SK-N-SH (cell line): Measurements from ENCODE around the gene HUWE1. TPM values are rescaled to one million over a fixed set of nuclear protein-coding genes. Genes with fewer than 3 reads are reported as not detected.
"Not testable (repeated sequence)": the region's sequence is repeated elsewhere in the genome, so short reads cannot be mapped to it uniquely, and the experiment has no call there.

ENCODE experiments used
- CTCF ChIA-PET: fragments of 300-600, 350-600 bp; formaldehyde crosslinking; extraction: SDS; loops from one replicate; lab custom pipeline; 2021; lab: Yijun Ruan, JAX
- POLR2A ChIA-PET: fragments of 350-600 bp; sonication (Branson Sonifier 250); formaldehyde crosslinking; extraction: SDS; loops from one replicate; lab custom pipeline; 2020; ENCODE audit warnings: antibody characterized with exemption, inconsistent platforms; lab: Yijun Ruan, JAX
- DNase-seq: peaks from one replicate; pipeline ENCODE4 v3.0.0; 2012
- H2AFZ ChIP-seq: fragments of 200-600 bp; sonication (generic); 2 replicates; pipeline ENCODE4 v1.8.1; 2016; ENCODE audit warnings: antibody characterized with exemption, mild to moderate bottlenecking, low read depth
- H3F3A ChIP-seq: fragments of 200-600 bp; sonication (generic); replicated peaks from 2 replicates; pipeline ENCODE3; 2016; ENCODE audit warnings: antibody characterized with exemption, mild to moderate bottlenecking; ENCODE audit not compliant: insufficient read depth
- H3K27ac ChIP-seq, 2 experiments: fragments of 200-500 bp in 1 of 2; fragments of 200-600 bp in 1 of 2; sonication (Bioruptor generic) in 1 of 2; sonication (generic), shearing (Covaris generic) in 1 of 2; 2 replicates each; pipeline versions ENCODE4 v1.5.1 to v1.6.1; 2014 to 2016; ENCODE audit warnings: low read depth in 2 of 2, inconsistent platforms in 1 of 2, low read length in 1 of 2, mild to moderate bottlenecking in 1 of 2, mixed read lengths in 1 of 2
- H3K27me3 ChIP-seq: fragments of 200-600 bp; sonication (generic), shearing (Covaris generic); 2 replicates; pipeline ENCODE4 v1.6.1; 2016; ENCODE audit warnings: mixed run types; ENCODE audit not compliant: insufficient read depth
- H3K36me3 ChIP-seq, 2 experiments: fragments of 200-500 bp in 1 of 2; fragments of 200-600 bp in 1 of 2; sonication (Bioruptor generic) in 1 of 2; sonication (generic) in 1 of 2; replicated peaks in 1 of 2; 2 replicates each; pipeline versions ENCODE3 to v1.5.1; 2014 to 2016; ENCODE audit warnings: low read length in 1 of 2, mild to moderate bottlenecking in 1 of 2; ENCODE audit not compliant: insufficient read depth in 2 of 2, control insufficient read depth in 1 of 2
- H3K4me1 ChIP-seq, 2 experiments: fragments of 200-500 bp in 1 of 2; fragments of 200-600 bp in 1 of 2; sonication (Bioruptor generic) in 1 of 2; sonication (generic), shearing (Covaris generic) in 1 of 2; 2 replicates each; pipeline versions ENCODE4 v1.5.1 to v1.6.1; 2014 to 2016; ENCODE audit warnings: low read depth in 1 of 2, low read length in 1 of 2, mixed run types in 1 of 2; ENCODE audit not compliant: insufficient read depth in 2 of 2, control insufficient read depth in 1 of 2
- H3K4me2 ChIP-seq: fragments of 200-600 bp; sonication (generic), shearing (Covaris generic); 2 replicates; pipeline ENCODE4 v1.6.1; 2017; ENCODE audit warnings: mixed run types
- H3K4me3 ChIP-seq, 2 experiments: fragments of 200-500 bp in 1 of 2; fragments of 200-600 bp in 1 of 2; sonication (Bioruptor generic) in 1 of 2; sonication (generic), shearing (Covaris generic) in 1 of 2; 2 replicates each; pipeline versions ENCODE4 v1.5.1 to v1.8.1; 2014 to 2016; ENCODE audit warnings: low read depth in 2 of 2, inconsistent platforms in 1 of 2, low read length in 1 of 2, mild to moderate bottlenecking in 1 of 2, mixed read lengths in 1 of 2, moderate library complexity in 1 of 2
- H3K79me2 ChIP-seq: fragments of 200-600 bp; sonication (generic); 2 replicates; pipeline ENCODE4 v1.8.1; 2017; ENCODE audit warnings: mild to moderate bottlenecking; ENCODE audit not compliant: insufficient read depth
- H3K9ac ChIP-seq: fragments of 200-600 bp; sonication (generic); 2 replicates; pipeline ENCODE4 v1.6.1; 2017; ENCODE audit warnings: mixed run types
- H3K9me2 ChIP-seq: fragments of 200-600 bp; sonication (generic); 2 replicates; pipeline ENCODE4 v1.6.1; 2017; ENCODE audit warnings: mixed run types
- H3K9me3 ChIP-seq: fragments of 200-600 bp; sonication (generic); 2 replicates; pipeline ENCODE4 v1.6.1; 2017; ENCODE audit warnings: mixed run types, mild to moderate bottlenecking, moderate library complexity
- H4K20me1 ChIP-seq: fragments of 200-600 bp; sonication (generic); 2 replicates; pipeline ENCODE4 v1.6.1; 2017; ENCODE audit warnings: mild to moderate bottlenecking, mixed run types; ENCODE audit not compliant: insufficient read depth
- MAX ChIP-seq: IDR thresholded peaks from 2 replicates; pipeline ENCODE4 v1.4.0; 2012; ENCODE audit warnings: low read depth
- RXRA ChIP-seq: IDR thresholded peaks from 2 replicates; pipeline ENCODE4 v1.4.0; 2012; ENCODE audit warnings: low read depth, mild to moderate bottlenecking, borderline replicate concordance
- ZBTB33 ChIP-seq: IDR thresholded peaks from 2 replicates; pipeline ENCODE4 v1.4.0; 2012; ENCODE audit warnings: low read depth, borderline replicate concordance
- WGBS: methylation state at CpG from one replicate; pipeline ENCODE4 v1.1.6; 2017; ENCODE audit warnings: low lambda C conversion rate; 5-methylcytosine and 5-hydroxymethylcytosine counted together
- polyA plus RNA-seq, 3 experiments: library from polyadenylated mRNA; depleted of rRNA; stranded (reverse); fragments of >200 nt; gene quantifications; 2 replicates each; pipeline ENCODE4 v1.2.3, GENCODE V29; 2012
- TF ChIP-seq, protein P1 (sequence below): fragments of 150-350 bp; IDR thresholded peaks from 2 replicates; pipeline ENCODE4 v1.6.1; 2016; ENCODE audit warnings: mild to moderate bottlenecking, low read depth, low read length

HUWE1 gene
- polyA plus RNA-seq, 1 of the 3 experiments (the other 2 are of a cell fraction): 43.4 TPM

GRCh38 chrX:53526999-53527398 is 159.5 kb downstream of the HUWE1 start:
- H3K4me1 ChIP-seq: no peaks in the 10 kb centered on the region
- H3K4me3 ChIP-seq: no peak overlapping the region
- no peaks in the 10 kb centered on the region for H3K79me2 ChIP-seq
- no peaks in the 10 kb centered on the region for H3K36me3 ChIP-seq
- H3K27ac ChIP-seq: no peak overlapping the region
- H3K27me3 ChIP-seq: no peaks in the 10 kb centered on the region; the same call in 1 of the 2 replicates
- no peaks in the 10 kb centered on the region for H3F3A ChIP-seq
- POLR2A ChIA-PET: no interaction called here
- no peaks in the 10 kb centered on the region for H3K9me2 ChIP-seq
- H2AFZ ChIP-seq: no peak overlapping the region
- no peaks in the 10 kb centered on the region for H4K20me1 ChIP-seq
- no peak for DNase-seq
- H3K9me3 ChIP-seq: no peaks in the 10 kb centered on the region
- CTCF ChIA-PET: no interaction called here
- H3K4me2 ChIP-seq: no peak overlapping the region
- TF ChIP-seq RXRA (no peak), MAX (no peak)
- TF ChIP-seq, protein P1, sequence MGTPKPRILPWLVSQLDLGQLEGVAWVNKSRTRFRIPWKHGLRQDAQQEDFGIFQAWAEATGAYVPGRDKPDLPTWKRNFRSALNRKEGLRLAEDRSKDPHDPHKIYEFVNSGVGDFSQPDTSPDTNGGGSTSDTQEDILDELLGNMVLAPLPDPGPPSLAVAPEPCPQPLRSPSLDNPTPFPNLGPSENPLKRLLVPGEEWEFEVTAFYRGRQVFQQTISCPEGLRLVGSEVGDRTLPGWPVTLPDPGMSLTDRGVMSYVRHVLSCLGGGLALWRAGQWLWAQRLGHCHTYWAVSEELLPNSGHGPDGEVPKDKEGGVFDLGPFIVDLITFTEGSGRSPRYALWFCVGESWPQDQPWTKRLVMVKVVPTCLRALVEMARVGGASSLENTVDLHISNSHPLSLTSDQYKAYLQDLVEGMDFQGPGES: no peak
- H3K9ac ChIP-seq: no peak overlapping the region

DNA sequence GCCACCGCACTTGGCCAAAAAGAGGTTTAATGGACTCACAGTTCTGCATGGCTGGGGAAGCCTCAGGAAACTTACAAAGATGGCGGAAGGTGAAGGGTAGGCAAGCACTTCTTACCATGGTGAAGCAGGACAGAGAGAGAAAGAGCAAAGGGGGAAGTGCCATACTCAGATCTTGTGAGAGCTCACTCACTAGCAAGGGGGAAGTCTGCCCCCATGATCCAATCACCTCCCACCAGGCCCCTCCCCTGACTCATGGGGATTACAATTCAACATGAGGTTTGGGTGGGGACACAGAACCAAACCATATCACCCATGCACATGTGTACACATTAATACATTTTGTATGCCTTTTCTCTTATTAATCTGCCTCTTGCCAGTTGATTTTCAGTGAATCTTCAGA is 175.2 kb downstream of the HUWE1 start:
- WGBS: 60% methylated on average over 2 of the region's 2 CpGs
- ChIA-PET POLR2A (no interaction called here), CTCF (no interaction called here)
- H3K27me3 ChIP-seq: peaks cover 19% of the 10 kb centered on the region; the same call in 1 of the 2 replicates
- H3K27ac ChIP-seq: no peak overlapping the region
- H3K4me3 ChIP-seq: no peak overlapping the region
- TF ChIP-seq MAX (no peak), ZBTB33 (no peak)
- no peaks in the 10 kb centered on the region for H3K9me3 ChIP-seq
- no peak overlapping the region for H3K4me2 ChIP-seq
- H3K9me2 ChIP-seq: no peaks in the 10 kb centered on the region
- no peaks in the 10 kb centered on the region for H3F3A ChIP-seq
- no peak overlapping the region for H3K9ac ChIP-seq
- DNase-seq: no peak
- no peaks in the 10 kb centered on the region for H3K36me3 ChIP-seq
- H4K20me1 ChIP-seq: no peaks in the 10 kb centered on the region
- H3K4me1 ChIP-seq: no peaks in the 10 kb centered on the region
- no peak overlapping the region for H2AFZ ChIP-seq
- no peaks in the 10 kb centered on the region for H3K79me2 ChIP-seq

DNA sequence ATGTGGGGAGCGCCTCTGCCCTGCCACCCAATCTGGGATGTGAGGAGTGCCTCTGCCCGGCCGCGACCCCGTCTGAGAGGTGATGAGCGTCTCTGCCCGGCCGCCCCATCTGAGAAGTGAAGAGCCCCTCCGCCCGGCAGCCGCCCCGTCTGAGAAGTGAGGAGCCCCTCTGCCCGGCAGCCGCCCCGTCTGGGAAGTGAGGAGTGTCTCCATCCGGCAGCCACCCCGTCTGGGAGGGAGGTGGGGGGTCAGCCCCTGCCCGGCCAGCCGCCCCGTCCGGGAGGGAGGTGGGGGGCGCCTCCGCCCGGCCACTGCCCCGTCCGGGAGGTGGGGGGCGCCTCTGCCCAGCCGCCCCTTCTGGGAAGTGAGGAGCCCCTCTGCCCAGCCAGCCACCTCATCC is 182.5 kb downstream of the HUWE1 start:
- H2AFZ ChIP-seq, H3K79me2 ChIP-seq, H3F3A ChIP-seq, H3K9me2 ChIP-seq, H3K36me3 ChIP-seq, POLR2A ChIA-PET, H3K9ac ChIP-seq, H3K4me3 ChIP-seq, CTCF ChIA-PET, H4K20me1 ChIP-seq, H3K4me2 ChIP-seq, H3K27me3 ChIP-seq, H3K9me3 ChIP-seq, H3K4me1 ChIP-seq, H3K27ac ChIP-seq, DNase-seq: not testable (repeated sequence)
- WGBS: no CpG with 5 or more reads among the region's 28 CpGs
